Measurements from ENCODE around the gene SF3A1. TPM values are rescaled to one million over a fixed set of nuclear protein-coding genes. Genes with fewer than 3 reads are reported as not detected.
"Not testable (repeated sequence)": the region's sequence is repeated elsewhere in the genome, so short reads cannot be mapped to it uniquely, and the experiment has no call there.

SF3A1 gene
- total and polyA plus RNA-seq, 2 of the 8 experiments (the other 6 are each of a cell fraction or from before 2014, with no cell fraction given), result 27.8 to 285 TPM

DNA sequence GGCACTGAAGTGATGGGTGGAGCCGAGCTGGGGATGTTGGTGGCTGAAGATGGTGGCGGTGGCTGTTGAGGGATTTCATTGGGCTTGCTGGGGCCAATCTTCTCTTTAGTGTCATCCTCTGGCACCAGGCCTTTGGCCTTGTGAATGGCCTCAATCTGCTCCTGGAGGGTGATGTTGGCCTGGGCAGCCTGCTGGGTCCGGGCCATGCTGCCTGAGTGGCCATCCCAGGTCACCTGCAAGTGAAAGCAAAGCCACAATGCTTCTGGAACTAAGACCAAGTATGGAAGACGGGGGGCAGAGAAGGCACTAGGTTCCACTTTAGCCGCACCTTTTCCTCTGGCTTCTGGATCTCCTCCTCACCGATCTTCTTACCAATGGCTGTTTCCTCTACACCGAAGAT is 17.9 kb downstream of the SF3A1 start (continued):
- TF ChIP-seq, protein P1, sequence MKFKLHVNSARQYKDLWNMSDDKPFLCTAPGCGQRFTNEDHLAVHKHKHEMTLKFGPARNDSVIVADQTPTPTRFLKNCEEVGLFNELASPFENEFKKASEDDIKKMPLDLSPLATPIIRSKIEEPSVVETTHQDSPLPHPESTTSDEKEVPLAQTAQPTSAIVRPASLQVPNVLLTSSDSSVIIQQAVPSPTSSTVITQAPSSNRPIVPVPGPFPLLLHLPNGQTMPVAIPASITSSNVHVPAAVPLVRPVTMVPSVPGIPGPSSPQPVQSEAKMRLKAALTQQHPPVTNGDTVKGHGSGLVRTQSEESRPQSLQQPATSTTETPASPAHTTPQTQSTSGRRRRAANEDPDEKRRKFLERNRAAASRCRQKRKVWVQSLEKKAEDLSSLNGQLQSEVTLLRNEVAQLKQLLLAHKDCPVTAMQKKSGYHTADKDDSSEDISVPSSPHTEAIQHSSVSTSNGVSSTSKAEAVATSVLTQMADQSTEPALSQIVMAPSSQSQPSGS (IDR thresholded peaks at IDR 0.05; ENCODE audit: low read length), result no peak
- no peak for TF ChIP-seq ASH2L (IDR thresholded peaks at IDR 0.05; ENCODE audit: low read length)

DNA sequence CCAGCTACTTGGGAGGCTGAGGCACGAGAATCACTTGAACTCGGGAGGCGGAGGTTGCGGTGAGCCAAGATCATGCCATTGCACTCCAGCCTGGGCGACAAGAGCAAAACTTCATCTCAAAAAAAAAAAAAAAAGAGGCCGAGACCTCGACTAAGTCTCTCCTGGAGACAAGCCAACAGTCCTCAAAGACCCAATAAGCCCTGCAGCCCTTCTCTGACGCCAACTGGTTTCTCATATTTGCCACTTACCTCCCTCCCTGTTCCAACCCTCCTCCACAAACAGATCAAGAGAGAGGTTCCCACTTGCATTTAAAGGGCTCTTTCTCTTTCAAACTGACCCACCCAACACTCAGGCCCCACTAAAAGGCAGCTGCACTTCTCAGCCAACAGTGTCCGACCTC is 18.4 kb downstream of the SF3A1 start:
- Histone ChIP-seq H3K36me3 (ENCODE audit: control insufficient read depth in 2 of 4, insufficient read depth in 4 of 4, low read length in 3 of 4) (peaks cover 55 to 98% (median 95%) of the 10 kb centered on the region in 4 experiments), H4K20me1 (replicated peaks in 1 of 2; ENCODE audit: control insufficient read depth in 1 of 2, insufficient read depth in 2 of 2, low read length in 2 of 2) (peaks cover 0 to 15% of the 10 kb centered on the region in 2 experiments)
- not testable (repeated sequence) for H3K14ac ChIP-seq (ENCODE audit: insufficient read length); H2AFZ ChIP-seq (ENCODE audit: low read length); H2BK20ac ChIP-seq (ENCODE audit: low read length); H3K23ac ChIP-seq (ENCODE audit: insufficient read length); H2BK120ac ChIP-seq (replicated peaks; ENCODE audit: low read depth, low read length); DNase-seq (ENCODE audit: low read depth in 1 of 2, low spot score in 2 of 2); H3K4me3 ChIP-seq (ENCODE audit: extremely low read depth in 1 of 4, insufficient read depth in 2 of 4, low read depth in 3 of 4, low read length in 4 of 4); H3K4me1 ChIP-seq (replicated peaks in 1 of 4; ENCODE audit: control insufficient read depth in 3 of 4, insufficient read depth in 4 of 4, low read length in 3 of 4); H3K18ac ChIP-seq (ENCODE audit: extremely low read depth, low read length); H4K8ac ChIP-seq (ENCODE audit: extremely low read depth, insufficient read depth, low read length); H3K9me3 ChIP-seq (ENCODE audit: insufficient read depth in 2 of 2, low read depth in 1 of 2, low read length in 1 of 2); H2BK5ac ChIP-seq (ENCODE audit: low read depth, low read length); H3K79me2 ChIP-seq (ENCODE audit: control insufficient read depth in 1 of 2, insufficient read depth in 2 of 2, low read length in 2 of 2); H3K79me1 ChIP-seq (ENCODE audit: low read depth, low read length); H3K4me2 ChIP-seq (ENCODE audit: insufficient read depth in 1 of 2, low read depth in 2 of 2, low read length in 2 of 2); H3K23me2 ChIP-seq (ENCODE audit: low read depth, low read length); H3K27me3 ChIP-seq (replicated peaks in 1 of 4; ENCODE audit: control insufficient read depth in 3 of 4, extremely low read depth in 1 of 4, insufficient read depth in 3 of 4, low read length in 3 of 4); H3K56ac ChIP-seq (replicated peaks; ENCODE audit: insufficient read length, low read depth, low read length); H2BK15ac ChIP-seq (ENCODE audit: low read length); H2BK12ac ChIP-seq (ENCODE audit: low read depth, low read length); H3K9ac ChIP-seq (replicated peaks in 1 of 4; ENCODE audit: extremely low read depth in 1 of 4, low read depth in 3 of 4, low read length in 3 of 4); FAIRE-seq; H3K4ac ChIP-seq (replicated peaks; ENCODE audit: insufficient read length, low read depth, low read length); H4K5ac ChIP-seq (ENCODE audit: insufficient read length, low read depth, low read length); H3K27ac ChIP-seq (ENCODE audit: low read depth, low read length); H2AK5ac ChIP-seq (ENCODE audit: low read depth, low read length); H4K91ac ChIP-seq (replicated peaks; ENCODE audit: insufficient read length, low read length)
- ChIA-PET CTCF (ENCODE audit: partially characterized antibody) (interaction anchor here (1.0 to 5.4 kb wide), 4 partner anchors 11 to 75 kb away, joined by 3 to 27 read pairs (median 8); partner anchors contain the start of genes CASTOR1 and TBC1D10A), POLR2A (ENCODE audit: partially characterized antibody) (interaction anchor here (0.8 to 2.1 kb wide), 4 partner anchors 9 to 35 kb away, joined by 3 to 6 read pairs (median 4); partner anchors contain the start of gene SF3A1)
- 94% methylated on average over 6 of the region's 9 CpGs; no CpG with 5 or more reads in 1 of the 2 experiments for WGBS, 2 experiments (ENCODE audit: extremely low coverage in 1 of 2, insufficient coverage in 1 of 2, insufficient read length in 1 of 2, insufficient replicate concordance in 2 of 2, low coverage in 1 of 2, low lambda C conversion rate in 2 of 2, missing lambda C conversion rate in 1 of 2)
